ENCODE data around the gene TIGD6.
"Not testable (repeated sequence)": the region's sequence is repeated elsewhere in the genome, so short reads cannot be mapped to it uniquely, and the experiment has no call there.

Gene TIGD6

GRCh38 chr5:149943177-149943949 lies 57.1 kb downstream of the TIGD6 start:
- not testable (repeated sequence) for DNase-seq

Measured in amygdala (tissue), 56 donors.